ENCODE data around the gene GCG. TPM values are rescaled to one million over a fixed set of nuclear protein-coding genes. Genes with fewer than 3 reads are reported as not detected.

GCG gene
- total and polyA plus RNA-seq, 12 donors: 0.32 TPM; not detected in 11

GRCh38 chr2:162184821-162185450 is 32.9 kb upstream of the GCG start:
- ATAC-seq: no peak
- no peak overlapping the region for H3K4me3 ChIP-seq
- peaks cover 0 to 8% (median 0%) of the 10 kb centered on the region in 9 donors for H3K4me1 ChIP-seq
- no peak for DNase-seq
- peaks cover 0 to 32% (median 0%) of the 10 kb centered on the region in 9 donors for H3K36me3 ChIP-seq
- no peaks in the 10 kb centered on the region for H3K9me3 ChIP-seq
- 41 to 51% methylated on average over 2 of the region's 2 CpGs for WGBS, 2 donors
- H3K27ac ChIP-seq: no peak overlapping the region
- intact Hi-C loops (cut with DNase I): no loop called here
- no peaks in the 10 kb centered on the region for H3K27me3 ChIP-seq
- TF ChIP-seq CTCF (IDR thresholded peaks at IDR 0.05): no peak

- intact Hi-C loops (cut with DNase I): no loop called here
- DNase-seq (no peak), ATAC-seq (no peak)
- Histone ChIP-seq H3K4me3 (no peak overlapping the region), H3K27me3 (no peaks in the 10 kb centered on the region), H3K27ac (no peak overlapping the region), H3K9me3 (no peaks in the 10 kb centered on the region), H3K36me3 (peaks cover 0 to 34% (median 0%) of the 10 kb centered on the region in 9 donors), H3K4me1 (peaks cover 0 to 8% (median 0%) of the 10 kb centered on the region in 9 donors)
- WGBS, 2 donors: 93 to 96% methylated on average over 6 of the region's 6 CpGs
- TF ChIP-seq CTCF (IDR thresholded peaks at IDR 0.05): no peak
Observed at GRCh38 chr2:162184359-162184758, 32.3 kb upstream of the GCG start.

GRCh38 chr2:162182395-162182794 is 30.3 kb upstream of the GCG start:
- Histone ChIP-seq H3K9me3 (no peaks in the 10 kb centered on the region), H3K27me3 (no peaks in the 10 kb centered on the region), H3K36me3 (peaks cover 0 to 27% (median 0%) of the 10 kb centered on the region in 9 donors), H3K4me1 (peaks cover 0 to 8% (median 0%) of the 10 kb centered on the region in 9 donors), H3K4me3 (no peak overlapping the region), H3K27ac (peak overlapping the region in 1 of 10 donors; percentile 10)
- TF ChIP-seq CTCF (IDR thresholded peaks at IDR 0.05): no peak
- ATAC-seq: no peak
- no peak for DNase-seq
- intact Hi-C loops (cut with DNase I): no loop called here
- WGBS, 2 donors: 71 to 81% methylated on average over 2 of the region's 2 CpGs

GRCh38 chr2:162177301-162177700 is 25.3 kb upstream of the GCG start:
- no peak for ATAC-seq

More at GRCh38 chr2:162177301-162177700, 25.3 kb upstream of the GCG start:
- intact Hi-C loops (cut with DNase I): no loop called here
- WGBS, 2 donors: 68 to 70% methylated on average over 4 of the region's 4 CpGs
- Histone ChIP-seq H3K9me3 (no peaks in the 10 kb centered on the region), H3K4me3 (no peak overlapping the region), H3K27ac (no peak overlapping the region), H3K4me1 (peaks cover 0 to 11% (median 0%) of the 10 kb centered on the region in 9 donors), H3K27me3 (no peaks in the 10 kb centered on the region), H3K36me3 (peaks cover 0 to 23% (median 0%) of the 10 kb centered on the region in 9 donors)
- no peak for TF ChIP-seq CTCF (IDR thresholded peaks at IDR 0.05)
- no peak for DNase-seq
